ENCODE results near the gene ACACA. TPM values are rescaled to one million over a fixed set of nuclear protein-coding genes. Genes with fewer than 3 reads are reported as not detected.

The ACACA gene
- total RNA-seq, 1 donor from 2014 or later, result 111 TPM

DNA sequence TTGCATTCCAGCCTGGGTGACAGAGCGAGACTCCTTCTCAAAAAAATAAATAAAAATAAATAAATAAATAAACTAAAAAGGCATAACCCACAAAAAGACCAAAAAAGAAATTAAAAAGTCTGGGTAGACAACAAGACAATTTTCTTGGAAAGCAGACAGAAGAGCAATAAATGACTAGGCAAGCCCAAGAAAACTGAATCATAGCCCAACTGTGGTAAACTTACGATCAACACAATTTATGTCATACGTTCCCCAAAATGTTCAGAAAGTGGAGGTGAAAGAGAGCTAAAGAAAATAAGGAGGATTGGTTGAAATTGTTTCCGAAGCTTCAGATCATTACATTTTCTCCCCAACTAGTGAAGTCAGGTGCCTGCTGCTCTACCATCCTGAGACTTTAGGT, 62.1 kb downstream of the ACACA start:
- Mint-ChIP-seq H3K27ac (no peak overlapping the region), H3K9me3 (ENCODE audit: low read depth) (peaks cover 6% of the 10 kb centered on the region), H3K36me3 (ENCODE audit: insufficient read depth) (peaks cover 15% of the 10 kb centered on the region), H3K4me3 (ENCODE audit: low read depth) (no peak overlapping the region), H3K27me3 (no peaks in the 10 kb centered on the region), H3K4me1 (ENCODE audit: low read depth) (peaks cover 4% of the 10 kb centered on the region)
- no peak for DNase-seq (ENCODE audit: low spot score, unreplicated experiment)
- TF ChIP-seq, protein P1, sequence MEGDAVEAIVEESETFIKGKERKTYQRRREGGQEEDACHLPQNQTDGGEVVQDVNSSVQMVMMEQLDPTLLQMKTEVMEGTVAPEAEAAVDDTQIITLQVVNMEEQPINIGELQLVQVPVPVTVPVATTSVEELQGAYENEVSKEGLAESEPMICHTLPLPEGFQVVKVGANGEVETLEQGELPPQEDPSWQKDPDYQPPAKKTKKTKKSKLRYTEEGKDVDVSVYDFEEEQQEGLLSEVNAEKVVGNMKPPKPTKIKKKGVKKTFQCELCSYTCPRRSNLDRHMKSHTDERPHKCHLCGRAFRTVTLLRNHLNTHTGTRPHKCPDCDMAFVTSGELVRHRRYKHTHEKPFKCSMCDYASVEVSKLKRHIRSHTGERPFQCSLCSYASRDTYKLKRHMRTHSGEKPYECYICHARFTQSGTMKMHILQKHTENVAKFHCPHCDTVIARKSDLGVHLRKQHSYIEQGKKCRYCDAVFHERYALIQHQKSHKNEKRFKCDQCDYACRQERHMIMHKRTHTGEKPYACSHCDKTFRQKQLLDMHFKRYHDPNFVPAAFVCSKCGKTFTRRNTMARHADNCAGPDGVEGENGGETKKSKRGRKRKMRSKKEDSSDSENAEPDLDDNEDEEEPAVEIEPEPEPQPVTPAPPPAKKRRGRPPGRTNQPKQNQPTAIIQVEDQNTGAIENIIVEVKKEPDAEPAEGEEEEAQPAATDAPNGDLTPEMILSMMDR (IDR thresholded peaks at IDR 0.05; ENCODE audit: unreplicated experiment), result no peak

DNA sequence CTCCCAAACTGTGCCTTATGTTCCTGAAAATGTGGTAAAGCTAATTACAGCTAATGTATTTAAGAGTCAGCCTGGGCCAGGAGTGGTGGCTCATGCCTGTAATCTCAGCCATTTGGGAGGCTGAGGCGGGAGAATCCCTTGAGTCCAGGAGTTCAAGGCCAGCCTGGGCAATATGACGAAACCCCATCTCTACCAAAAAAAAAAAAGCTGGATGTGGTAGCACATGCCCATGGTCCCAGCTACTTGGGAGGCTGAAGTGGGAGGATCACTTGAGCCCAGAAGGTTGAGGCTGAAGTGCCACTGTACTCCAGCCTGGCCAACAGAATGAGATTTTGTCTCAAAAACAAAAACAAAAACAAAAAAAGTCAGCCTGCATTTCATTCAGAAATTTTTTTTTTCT, 64.0 kb downstream of the ACACA start:
- TF ChIP-seq, protein P1 (IDR thresholded peaks at IDR 0.05; ENCODE audit: unreplicated experiment), result no peak
- no peak for DNase-seq (ENCODE audit: low spot score, unreplicated experiment)
- H3K4me3 Mint-ChIP-seq (ENCODE audit: low read depth), result no peak overlapping the region
- no peak overlapping the region for H3K27ac Mint-ChIP-seq
- peaks cover 4% of the 10 kb centered on the region for H3K4me1 Mint-ChIP-seq (ENCODE audit: low read depth)
- H3K9me3 Mint-ChIP-seq (ENCODE audit: low read depth), result peaks cover 6% of the 10 kb centered on the region
- H3K27me3 Mint-ChIP-seq, result no peaks in the 10 kb centered on the region
- H3K36me3 Mint-ChIP-seq (ENCODE audit: insufficient read depth), result peaks cover 17% of the 10 kb centered on the region

DNA sequence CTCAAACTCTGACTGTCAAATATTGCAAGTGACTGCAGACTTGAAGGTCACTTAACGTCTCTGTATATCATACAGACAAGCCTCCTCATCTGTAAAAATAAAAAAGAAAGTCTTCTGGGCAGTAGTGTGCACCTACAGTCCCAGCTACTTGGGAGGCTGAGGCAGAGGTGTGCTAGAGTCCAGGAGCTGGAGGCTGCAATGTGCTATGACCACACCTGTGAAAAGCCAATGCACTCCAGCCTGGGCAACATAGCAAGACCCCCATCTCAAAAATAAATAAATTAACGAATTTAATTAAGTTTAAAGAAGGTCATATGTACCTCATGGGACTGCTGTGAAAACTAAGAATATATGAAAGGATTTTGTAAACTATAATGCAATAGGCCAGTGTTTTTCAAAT, 65.8 kb downstream of the ACACA start:
- peaks cover 4% of the 10 kb centered on the region for H3K4me1 Mint-ChIP-seq (ENCODE audit: low read depth)
- no peaks in the 10 kb centered on the region for H3K9me3 Mint-ChIP-seq (ENCODE audit: low read depth)
- H3K4me3 Mint-ChIP-seq (ENCODE audit: low read depth), result no peak overlapping the region
- peaks cover 11% of the 10 kb centered on the region for H3K36me3 Mint-ChIP-seq (ENCODE audit: insufficient read depth)
- TF ChIP-seq, protein P1 (IDR thresholded peaks at IDR 0.05; ENCODE audit: unreplicated experiment), result no peak
- H3K27me3 Mint-ChIP-seq, result no peaks in the 10 kb centered on the region
- no peak overlapping the region for H3K27ac Mint-ChIP-seq
- no peak for DNase-seq (ENCODE audit: low spot score, unreplicated experiment)

GRCh38 chr17:37339321-37339720, 67.3 kb downstream of the ACACA start:
- H3K27me3 Mint-ChIP-seq, result no peaks in the 10 kb centered on the region
- peaks cover 2% of the 10 kb centered on the region for H3K4me1 Mint-ChIP-seq (ENCODE audit: low read depth)
- no peak overlapping the region for H3K4me3 Mint-ChIP-seq (ENCODE audit: low read depth)
- H3K36me3 Mint-ChIP-seq (ENCODE audit: insufficient read depth), result peaks cover 5% of the 10 kb centered on the region
- no peak overlapping the region for H3K27ac Mint-ChIP-seq
- no peaks in the 10 kb centered on the region for H3K9me3 Mint-ChIP-seq (ENCODE audit: low read depth)
- DNase-seq (ENCODE audit: low spot score, unreplicated experiment), result no peak
- TF ChIP-seq, protein P1 (IDR thresholded peaks at IDR 0.05; ENCODE audit: unreplicated experiment), result no peak

- Mint-ChIP-seq H3K27ac (no peak overlapping the region), H3K36me3 (ENCODE audit: insufficient read depth) (peaks cover 5% of the 10 kb centered on the region), H3K4me1 (ENCODE audit: low read depth) (peaks cover 2% of the 10 kb centered on the region), H3K9me3 (ENCODE audit: low read depth) (no peaks in the 10 kb centered on the region), H3K4me3 (ENCODE audit: low read depth) (no peak overlapping the region), H3K27me3 (no peaks in the 10 kb centered on the region)
- TF ChIP-seq, protein P1 (IDR thresholded peaks at IDR 0.05; ENCODE audit: unreplicated experiment), result no peak
- DNase-seq (ENCODE audit: low spot score, unreplicated experiment), result no peak
Measured at GRCh38 chr17:37338847-37339246, 67.8 kb downstream of the ACACA start.
